GM12878 (cell line): Measurements from ENCODE around the gene DUSP10. TPM values are rescaled to one million over a fixed set of nuclear protein-coding genes. Genes with fewer than 3 reads are reported as not detected.

ENCODE experiments used
- ATAC-seq: fragments of 200-7000 bp; cut with Tn5 transposase; 3 replicates; pipeline ENCODE4 v1.9.1; 2020; ENCODE audit warnings: mild to moderate bottlenecking, moderate library complexity
- BruUV-seq: library from RNA; stranded (reverse); fragments of 400-500 nt; replicated peaks from 2 replicates; lab custom pipeline; 2021; lab: Mats Ljungman, UMichigan
- CTCF ChIA-PET: fragments of 300-600 bp; sonication (Branson Sonifier 250); formaldehyde crosslinking; extraction: SDS; loops from one replicate; lab custom pipeline; 2021; ENCODE audit warnings: inconsistent platforms; lab: Yijun Ruan, JAX
- POLR2A ChIA-PET: fragments of 350-600 bp; formaldehyde crosslinking; extraction: SDS; loops from one replicate; lab custom pipeline; 2021; ENCODE audit warnings: inconsistent platforms; lab: Charles Lee
- RAD21 ChIA-PET: fragments of 300-600 bp; sonication (Branson Sonifier 250); formaldehyde crosslinking; loops from one replicate; lab custom pipeline; 2023; ENCODE audit warnings: antibody characterized with exemption; ENCODE audit not compliant: unreplicated experiment; lab: Charles Lee
- SMC1A ChIA-PET: fragments of 300-600 bp; sonication (Branson Sonifier 250); formaldehyde crosslinking; loops from one replicate; lab custom pipeline; 2023; ENCODE audit not compliant: unreplicated experiment, uncharacterized antibody; lab: Charles Lee
- DNase-seq: peaks from one replicate; pipeline ENCODE4 v3.0.0-alpha.2; 2011; ENCODE audit warnings: low read depth, low spot score
- FAIRE-seq: peaks from 3 replicates; lab custom pipeline; 2011; peaks lifted over from hg19 to GRCh38; lab: Jason Lieb, UNC
- H2AFZ ChIP-seq: 2 replicates; pipeline ENCODE4 v1.6.0; 2011; ENCODE audit warnings: low read depth, low read length, control low read depth; ENCODE audit not compliant: control insufficient read depth
- H3K27ac ChIP-seq: 2 replicates; pipeline ENCODE4 v1.5.1; 2011; ENCODE audit warnings: control low read depth; ENCODE audit not compliant: control insufficient read depth, insufficient read depth
- H3K27me3 ChIP-seq, 2 experiments: replicated peaks in 1 of 2; 2 replicates each; pipeline versions ENCODE4 v1.6.0 to v1.6.1; 2011; ENCODE audit warnings: low read length in 1 of 2; ENCODE audit not compliant: control insufficient read depth in 2 of 2, insufficient read depth in 2 of 2
- H3K36me3 ChIP-seq, 2 experiments: 2 replicates each; pipeline ENCODE4 v1.5.1; 2011; ENCODE audit warnings: low read length in 1 of 2; ENCODE audit not compliant: control insufficient read depth in 2 of 2, insufficient read depth in 2 of 2
- H3K4me1 ChIP-seq: 2 replicates; pipeline ENCODE4 v1.6.1; 2011; ENCODE audit warnings: mild to moderate bottlenecking, low read length, moderate library complexity, mixed read lengths; ENCODE audit not compliant: control insufficient read depth, insufficient read depth
- H3K4me2 ChIP-seq: 2 replicates; pipeline ENCODE4 v1.6.0; 2011; ENCODE audit warnings: control low read depth; ENCODE audit not compliant: control insufficient read depth, insufficient read depth
- H3K4me3 ChIP-seq: fragments of 200-600 bp; sonication (generic); 2 replicates; pipeline ENCODE4 v1.5.1; 2016
- H3K79me2 ChIP-seq: 2 replicates; pipeline ENCODE4 v1.6.0; 2011; ENCODE audit warnings: low read length; ENCODE audit not compliant: control insufficient read depth, insufficient read depth
- H3K9ac ChIP-seq: 2 replicates; pipeline ENCODE4 v1.8.0; 2011; ENCODE audit warnings: low read length, control low read depth, mixed read lengths; ENCODE audit not compliant: control insufficient read depth, insufficient read depth
- H3K9me3 ChIP-seq: replicated peaks from 3 replicates; pipeline ENCODE4 v1.5.1; 2011; ENCODE audit warnings: mild to moderate bottlenecking, low read length; ENCODE audit not compliant: control insufficient read depth, insufficient read depth
- H4K20me1 ChIP-seq: 2 replicates; pipeline ENCODE4 v1.6.0; 2011; ENCODE audit not compliant: control insufficient read depth, insufficient read depth
- CREB1 ChIP-seq: IDR thresholded peaks from 2 replicates; pipeline ENCODE4 v1.6.1; 2012; ENCODE audit warnings: low read depth, mild to moderate bottlenecking, inconsistent platforms
- CTCF ChIP-seq, 3 experiments: IDR thresholded peaks in 2 of 3; conservative IDR thresholded peaks in 1 of 3; 2 replicates each; pipeline ENCODE4 v1.5.1; 2011; ENCODE audit warnings: low read depth in 3 of 3, low read length in 3 of 3, mild to moderate bottlenecking in 3 of 3, control low read depth in 2 of 3, moderate library complexity in 2 of 3, inconsistent platforms in 1 of 3, mixed read lengths in 1 of 3; ENCODE audit not compliant: control insufficient read depth in 2 of 3, insufficient read depth in 1 of 3; ENCODE audit errors: extremely low read depth in 1 of 3
- IRF5 ChIP-seq: fragments of 450-650 bp; IDR thresholded peaks from 2 replicates; pipeline ENCODE4 v1.6.1; 2017; ENCODE audit warnings: borderline replicate concordance
- JUNB ChIP-seq: IDR thresholded peaks from 2 replicates; pipeline ENCODE4 v1.6.1; 2016; ENCODE audit warnings: antibody characterized with exemption, mild to moderate bottlenecking
- KDM1A ChIP-seq: fragments of 200-600 bp; sonication (generic); IDR thresholded peaks from 2 replicates; pipeline ENCODE4 v1.6.1; 2016; ENCODE audit warnings: borderline replicate concordance
- PKNOX1 ChIP-seq: fragments of 450-650 bp; IDR thresholded peaks from 2 replicates; pipeline ENCODE4 v1.6.1; 2016; ENCODE audit warnings: mild to moderate bottlenecking
- POLR2AphosphoS5 ChIP-seq: IDR thresholded peaks from 2 replicates; pipeline ENCODE4 v1.6.1; 2011; ENCODE audit warnings: mild to moderate bottlenecking, low read length, inconsistent platforms
- RAD51 ChIP-seq: fragments of 450-650 bp; IDR thresholded peaks from 2 replicates; pipeline ENCODE4 v1.6.1; 2016; ENCODE audit warnings: moderate library complexity, mild to moderate bottlenecking, inconsistent platforms
- RELA ChIP-seq: fragments of 450-650 bp; IDR thresholded peaks from 2 replicates; pipeline ENCODE4 v1.8.0; 2014; ENCODE audit warnings: borderline replicate concordance; ENCODE audit not compliant: partially characterized antibody
- REST ChIP-seq: IDR thresholded peaks from 2 replicates; pipeline ENCODE4 v1.6.1; 2012; ENCODE audit warnings: mild to moderate bottlenecking, low read depth, low read length
- TCF12 ChIP-seq: IDR thresholded peaks from 2 replicates; pipeline ENCODE4 v1.6.1; 2011; ENCODE audit warnings: low read depth, mild to moderate bottlenecking, low read length
- USF2 ChIP-seq: IDR thresholded peaks from 2 replicates; pipeline ENCODE4 v1.6.1; 2011; ENCODE audit warnings: low read depth, low read length, improper control_type of control experiment, borderline replicate concordance
- YBX1 ChIP-seq: fragments of 450-650 bp; IDR thresholded peaks from 2 replicates; pipeline ENCODE4 v1.6.1; 2016; ENCODE audit warnings: antibody characterized with exemption
- WGBS: methylation state at CpG from one replicate; pipeline ENCODE4 v1.1.6; 2016; ENCODE audit warnings: low lambda C conversion rate; ENCODE audit not compliant: insufficient replicate concordance, insufficient coverage; ENCODE audit errors: missing lambda C conversion rate; 5-methylcytosine and 5-hydroxymethylcytosine counted together
- in situ Hi-C: fragments of 300-500 bp; cut with MboI; formaldehyde crosslinking; loops from 9 replicates; pipeline ENCODE4 v1.14.3; 2018; ENCODE audit warnings: mixed read lengths
- intact Hi-C: fragments of 100-400 bp; cut with micrococcal nuclease; formaldehyde crosslinking; loops from one replicate; pipeline ENCODE4 v1.14.2; 2022; ENCODE audit not compliant: unreplicated experiment
- polyA plus RNA-seq, 11 experiments: library from polyadenylated mRNA; depleted of rRNA in 4 of 11; unstranded in 6 of 11; stranded (reverse) in 5 of 11; fragments of >200 nt; fragmentation: Nextera tagmentation in 4 of 11; fragmentation: Illumina TruSeq in 1 of 11; extraction: Ambion mirVana in 4 of 11; extraction: Trizol in 1 of 11; gene quantifications; 1 replicate in 1 of 11; 2 replicates in 10 of 11; pipeline versions ENCODE4 v1.2.1 to v1.2.3, GENCODE V29; 2011 to 2016; ENCODE audit warnings: inconsistent platforms in 2 of 11, missing spikeins in 2 of 11, low read depth in 1 of 11
- total RNA-seq, 4 experiments: library from RNA; depleted of rRNA in 3 of 4; stranded (reverse); fragments of >200 nt in 3 of 4; fragmentation: Illumina TruSeq in 1 of 4; extraction: Trizol in 1 of 4; gene quantifications; 2 replicates each; pipeline versions ENCODE4 v1.2.1 to v1.2.3, GENCODE V29; 2013 to 2021

The DUSP10 gene
- total and polyA plus RNA-seq, 10 of the 15 experiments (the other 5 are each of a cell fraction or from before 2014, with no cell fraction given) = 20.3 to 38.4 (median 27.8) TPM

- FAIRE-seq (no peak), ATAC-seq (no peak), DNase-seq (no peak)
- POLR2A ChIA-PET = no interaction called here
- no TSS peak for BruUV-seq
- no peak overlapping the region for H2AFZ ChIP-seq
- intact Hi-C loops (no loop called here), in situ Hi-C loops (no loop called here)
- SMC1A ChIA-PET = interaction anchor here (0.7 to 1.5 kb wide), 6 partner anchors 13 to 83 kb away, joined by 3 to 5 read pairs (median 4); no protein-coding TSS in a partner anchor
- H3K79me2 ChIP-seq = no peaks in the 10 kb centered on the region
- WGBS = 68% methylated on average over 2 of the region's 2 CpGs
- no peak overlapping the region for H3K9ac ChIP-seq
- CTCF ChIA-PET = interaction anchor here (1.0 to 1.5 kb wide), 3 partner anchors 18 to 239 kb away, joined by 3 to 4 read pairs (median 3); no protein-coding TSS in a partner anchor
- H3K27me3 ChIP-seq = no peaks in the 10 kb centered on the region
- no peak overlapping the region for H3K4me3 ChIP-seq
- H3K27ac ChIP-seq = no peak overlapping the region
- no peaks in the 10 kb centered on the region for H3K36me3 ChIP-seq
- peaks cover 3% of the 10 kb centered on the region; the same call in 1 of the 2 replicates for H3K4me1 ChIP-seq
- no peaks in the 10 kb centered on the region; the same call in 2 of the 3 replicates for H3K9me3 ChIP-seq
- RAD21 ChIA-PET = interaction anchor here (1.5 kb wide), 1 partner anchor 140 kb away, joined by 3 read pairs; no protein-coding TSS in a partner anchor
- no peak overlapping the region for H3K4me2 ChIP-seq
- H4K20me1 ChIP-seq = no peaks in the 10 kb centered on the region
- TF ChIP-seq KDM1A (no peak), USF2 (no peak), TCF12 (no peak), RELA (no peak), RAD51 (no peak), PKNOX1 (no peak), POLR2AphosphoS5 (no peak), REST (no peak), IRF5 (no peak), YBX1 (no peak), CTCF (IDR thresholded peaks at IDR 0.05 in 2 of 3, conservative IDR thresholded peaks at IDR 0.05 in 1 of 3; ENCODE audit: control insufficient read depth in 2 of 3, extremely low read depth in 1 of 3, insufficient read depth in 1 of 3, low read depth in 3 of 3, low read length in 3 of 3) (no peak), JUNB (no peak), CREB1 (no peak)
Observed at GRCh38 chr1:221683681-221684080, 58.2 kb downstream of the DUSP10 start.
